PFSK-1 (cell line): Measurements from ENCODE around the gene ERBB2.

Experiments
- POLR2AphosphoS5 ChIP-seq: IDR thresholded peaks from 2 replicates; pipeline ENCODE4 v1.6.1; 2012; ENCODE audit warnings: low read depth, mild to moderate bottlenecking, control low read depth, low read length, moderate library complexity
- TAF1 ChIP-seq: IDR thresholded peaks from 2 replicates; pipeline ENCODE4 v1.6.1; 2012; ENCODE audit warnings: low read length, control low read depth, borderline replicate concordance; ENCODE audit not compliant: insufficient read depth
- TF ChIP-seq, protein P1 (sequence below), 2 experiments: IDR thresholded peaks; 2 replicates each; pipeline versions ENCODE4 v1.6.1 to v1.8.0; 2011 to 2012; ENCODE audit warnings: low read depth in 2 of 2, low read length in 2 of 2, control low read depth in 1 of 2, inconsistent platforms in 1 of 2, mild to moderate bottlenecking in 1 of 2, moderate library complexity in 1 of 2; ENCODE audit not compliant: insufficient read depth in 1 of 2

DNA sequence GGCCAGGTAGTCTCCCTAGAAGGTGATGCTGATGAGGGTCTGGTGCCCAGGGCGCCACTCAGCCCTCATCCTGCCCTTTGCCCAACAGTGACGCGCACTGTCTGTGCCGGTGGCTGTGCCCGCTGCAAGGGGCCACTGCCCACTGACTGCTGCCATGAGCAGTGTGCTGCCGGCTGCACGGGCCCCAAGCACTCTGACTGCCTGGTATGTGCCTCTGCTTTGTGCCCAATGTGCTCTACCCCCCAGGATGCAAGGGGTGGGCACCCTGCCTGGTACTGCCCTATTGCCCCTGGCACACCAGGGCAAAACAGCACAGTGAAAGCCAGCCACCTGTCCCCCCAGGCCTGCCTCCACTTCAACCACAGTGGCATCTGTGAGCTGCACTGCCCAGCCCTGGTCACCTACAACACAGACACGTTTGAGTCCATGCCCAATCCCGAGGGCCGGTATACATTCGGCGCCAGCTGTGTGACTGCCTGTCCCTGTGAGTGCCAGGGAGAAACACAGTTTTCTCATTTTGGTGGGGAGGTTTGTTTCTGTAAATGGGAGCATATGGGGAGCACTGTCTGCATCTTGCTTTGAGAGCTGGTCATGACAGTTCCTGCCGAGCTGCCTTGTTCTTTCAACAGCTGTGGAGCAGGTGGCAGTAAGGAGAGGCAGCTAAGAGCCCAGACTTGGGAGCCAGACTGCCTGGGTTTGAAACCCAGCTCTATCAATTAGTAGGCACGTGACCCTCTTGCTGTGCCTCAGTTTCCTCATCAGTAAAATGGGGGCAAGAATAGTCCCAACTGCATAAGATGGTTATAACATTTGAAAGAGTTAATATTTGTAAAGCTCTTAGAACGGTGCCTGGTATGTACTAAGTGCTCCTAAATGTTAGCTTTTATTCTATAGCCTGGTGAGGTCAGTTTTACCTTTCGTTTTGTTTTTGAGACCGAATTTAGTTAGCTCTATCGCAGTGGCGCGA, 10.4 kb downstream of the ERBB2 start:
- TF ChIP-seq, protein P1, sequence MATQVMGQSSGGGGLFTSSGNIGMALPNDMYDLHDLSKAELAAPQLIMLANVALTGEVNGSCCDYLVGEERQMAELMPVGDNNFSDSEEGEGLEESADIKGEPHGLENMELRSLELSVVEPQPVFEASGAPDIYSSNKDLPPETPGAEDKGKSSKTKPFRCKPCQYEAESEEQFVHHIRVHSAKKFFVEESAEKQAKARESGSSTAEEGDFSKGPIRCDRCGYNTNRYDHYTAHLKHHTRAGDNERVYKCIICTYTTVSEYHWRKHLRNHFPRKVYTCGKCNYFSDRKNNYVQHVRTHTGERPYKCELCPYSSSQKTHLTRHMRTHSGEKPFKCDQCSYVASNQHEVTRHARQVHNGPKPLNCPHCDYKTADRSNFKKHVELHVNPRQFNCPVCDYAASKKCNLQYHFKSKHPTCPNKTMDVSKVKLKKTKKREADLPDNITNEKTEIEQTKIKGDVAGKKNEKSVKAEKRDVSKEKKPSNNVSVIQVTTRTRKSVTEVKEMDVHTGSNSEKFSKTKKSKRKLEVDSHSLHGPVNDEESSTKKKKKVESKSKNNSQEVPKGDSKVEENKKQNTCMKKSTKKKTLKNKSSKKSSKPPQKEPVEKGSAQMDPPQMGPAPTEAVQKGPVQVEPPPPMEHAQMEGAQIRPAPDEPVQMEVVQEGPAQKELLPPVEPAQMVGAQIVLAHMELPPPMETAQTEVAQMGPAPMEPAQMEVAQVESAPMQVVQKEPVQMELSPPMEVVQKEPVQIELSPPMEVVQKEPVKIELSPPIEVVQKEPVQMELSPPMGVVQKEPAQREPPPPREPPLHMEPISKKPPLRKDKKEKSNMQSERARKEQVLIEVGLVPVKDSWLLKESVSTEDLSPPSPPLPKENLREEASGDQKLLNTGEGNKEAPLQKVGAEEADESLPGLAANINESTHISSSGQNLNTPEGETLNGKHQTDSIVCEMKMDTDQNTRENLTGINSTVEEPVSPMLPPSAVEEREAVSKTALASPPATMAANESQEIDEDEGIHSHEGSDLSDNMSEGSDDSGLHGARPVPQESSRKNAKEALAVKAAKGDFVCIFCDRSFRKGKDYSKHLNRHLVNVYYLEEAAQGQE (IDR thresholded peaks at IDR 0.05; ENCODE audit: insufficient read depth in 1 of 2, low read depth in 2 of 2, low read length in 2 of 2): no peak
- TF ChIP-seq TAF1: no peak
- TF ChIP-seq POLR2AphosphoS5: no peak
